Measurements from ENCODE around the gene CREG1.

The CREG1 gene

GRCh38 chr1:167503626-167504466 is 49.7 kb downstream of the CREG1 start:
- DNase-seq (ENCODE audit: low spot score): no peak

DNA sequence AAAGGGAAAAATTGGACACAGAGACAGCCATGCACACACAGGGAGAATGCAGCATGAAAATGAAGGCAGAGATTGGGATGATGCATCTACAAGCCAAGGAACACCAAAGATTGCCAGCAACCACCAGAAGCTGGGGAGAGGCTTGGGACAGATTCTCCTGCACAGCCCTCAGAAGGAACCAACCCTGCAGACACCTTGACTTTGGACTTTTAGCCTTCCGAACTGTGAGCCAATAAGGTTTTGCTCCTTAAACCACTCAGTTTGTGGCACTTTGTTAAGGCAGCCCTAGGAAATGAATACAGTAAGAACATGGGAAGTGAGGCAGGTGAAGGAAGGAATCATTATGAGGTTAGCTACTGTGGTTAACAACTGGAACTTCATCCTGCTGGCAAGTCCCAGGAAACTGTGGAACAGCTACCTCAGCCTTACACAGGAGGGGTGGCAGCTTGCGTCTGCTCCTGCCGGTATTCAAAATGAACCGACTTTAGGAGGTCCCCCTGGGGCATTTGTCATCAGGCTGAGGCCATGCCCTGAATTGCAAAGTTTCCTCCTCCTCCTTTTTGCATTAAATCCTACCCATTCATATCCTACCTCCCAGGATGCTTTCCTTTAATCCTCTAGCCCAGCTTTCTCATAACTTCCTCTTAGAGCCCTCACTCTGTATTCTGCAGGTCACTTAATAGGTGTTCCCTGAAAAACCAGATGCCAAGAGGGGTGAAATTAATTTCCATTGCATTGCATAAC is 50.7 kb downstream of the CREG1 start:
- no peak for DNase-seq (ENCODE audit: low spot score)

GRCh38 chr1:167502192-167502551 is 51.4 kb downstream of the CREG1 start:
- DNase-seq (ENCODE audit: low spot score): no peak

DNA sequence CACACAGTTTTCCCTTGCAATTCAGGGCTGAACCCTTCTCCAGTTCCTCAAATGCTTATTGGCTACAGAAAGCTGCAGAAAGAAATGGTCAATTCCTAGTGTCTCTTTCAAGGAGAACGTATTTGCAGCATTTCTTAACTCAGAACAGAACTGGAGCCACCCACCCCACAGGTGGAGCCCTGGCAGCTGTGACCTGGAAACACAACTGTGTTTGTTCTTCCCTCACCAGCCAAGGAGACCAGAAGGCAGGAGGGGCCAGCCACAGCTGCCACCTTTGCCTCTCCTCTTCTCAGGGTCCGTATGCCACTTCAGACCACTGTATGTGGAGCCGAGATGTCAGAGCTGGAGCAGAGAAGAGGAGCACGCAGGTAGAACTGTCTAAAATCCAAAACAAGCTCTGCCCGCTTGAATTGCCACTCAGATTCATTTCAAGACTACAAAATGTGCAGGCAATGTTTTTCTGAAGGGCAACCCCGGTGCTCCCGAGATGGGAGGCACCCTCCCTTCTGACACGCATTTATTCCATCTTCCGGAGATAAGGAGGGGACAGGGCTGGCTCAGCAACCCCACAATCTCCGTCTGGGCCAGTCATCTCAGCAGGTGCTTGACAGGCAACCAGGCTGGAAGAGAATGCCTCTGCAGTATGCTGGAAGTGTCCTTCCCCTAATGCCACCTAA is 51.9 kb downstream of the CREG1 start:
- no peak for DNase-seq (ENCODE audit: low spot score)

DNA sequence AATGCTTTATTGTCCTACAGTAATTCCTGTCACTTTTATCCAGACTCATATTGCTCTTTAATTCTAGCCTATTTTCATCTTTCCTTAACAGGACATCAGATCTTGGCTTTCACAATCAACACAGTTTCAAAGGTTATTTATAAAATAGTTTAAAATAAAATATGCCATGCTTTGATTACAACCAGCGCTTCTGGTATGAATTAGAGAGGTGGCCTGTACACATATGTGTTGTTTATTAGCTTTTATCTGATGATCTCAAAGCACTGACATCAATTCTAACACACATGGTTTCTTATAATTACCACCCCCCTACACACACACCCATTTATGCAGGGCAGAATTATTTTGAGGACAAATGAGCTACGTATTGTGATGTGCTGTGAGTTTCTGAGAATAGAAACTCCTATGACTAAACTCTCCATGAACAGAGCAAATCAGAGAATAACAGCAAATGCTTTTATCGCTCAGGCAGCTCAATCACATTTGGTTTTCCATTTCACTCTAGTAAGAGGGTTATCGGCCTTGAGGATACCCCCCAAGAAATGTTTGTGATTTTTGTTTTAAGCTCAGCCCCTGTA is 53.2 kb downstream of the CREG1 start:
- DNase-seq (ENCODE audit: low spot score): no peak

- DNase-seq (ENCODE audit: low spot score): no peak
These were observed 53.9 kb downstream of the CREG1 start for GRCh38 chr1:167499664-167500101.

DNA sequence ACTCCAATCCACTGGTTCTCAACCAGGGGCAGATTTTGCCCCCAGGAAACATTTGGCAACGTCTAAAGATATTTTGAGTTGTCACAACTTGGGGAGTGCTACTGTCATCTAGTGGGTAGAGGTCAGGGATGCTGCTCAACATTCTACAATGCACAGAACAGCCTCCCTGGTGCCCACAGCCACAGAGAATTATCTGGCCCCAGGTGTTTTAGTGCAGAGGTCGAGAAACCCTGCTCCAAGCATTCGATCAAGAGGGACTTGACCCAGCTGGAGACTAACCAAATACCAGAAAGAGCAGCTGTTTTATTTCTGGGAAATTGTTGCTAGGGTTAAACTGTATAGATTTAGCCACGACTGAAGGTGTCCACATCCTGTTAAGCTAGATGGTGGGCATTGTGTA is 54.5 kb downstream of the CREG1 start:
- DNase-seq (ENCODE audit: low spot score): no peak

DNA sequence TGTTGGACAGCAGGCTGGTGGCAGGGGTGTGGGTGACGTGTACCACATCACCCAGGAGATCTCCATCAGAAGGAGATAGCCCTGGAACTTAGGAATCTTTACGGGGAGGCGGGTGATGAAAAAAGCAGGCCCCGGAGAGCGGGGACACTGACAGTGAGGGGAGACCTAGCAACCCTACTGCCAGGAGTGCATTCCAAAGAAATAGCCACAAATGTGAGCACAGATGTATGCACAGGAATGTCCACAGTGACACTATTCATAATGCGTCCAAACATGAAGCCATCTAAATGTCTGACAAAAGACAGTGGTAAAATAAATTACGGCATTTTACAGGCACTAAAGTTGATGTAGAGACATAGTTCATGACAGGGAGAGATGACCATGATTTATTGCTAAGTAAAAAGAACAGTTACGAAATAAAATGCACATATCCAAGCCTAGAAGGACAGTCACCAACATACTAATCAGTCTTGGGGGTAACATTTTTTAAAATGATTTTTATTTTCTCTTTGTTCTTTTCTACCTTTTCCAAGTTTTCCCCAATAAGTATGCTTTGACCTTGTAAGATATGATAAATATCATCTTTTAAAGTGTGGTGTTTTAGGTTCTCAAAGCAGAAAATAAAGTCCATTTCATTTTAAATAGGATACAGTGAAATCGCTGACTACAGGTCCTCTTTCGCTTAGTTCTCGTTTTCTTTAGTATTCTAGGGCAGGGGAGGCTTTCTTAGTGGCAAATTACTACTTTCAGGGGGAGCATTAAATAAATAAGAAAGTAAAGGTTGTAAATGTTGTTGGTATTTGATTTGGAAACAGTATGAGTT is 56.6 kb downstream of the CREG1 start:
- DNase-seq (ENCODE audit: low spot score): no peak

DNA sequence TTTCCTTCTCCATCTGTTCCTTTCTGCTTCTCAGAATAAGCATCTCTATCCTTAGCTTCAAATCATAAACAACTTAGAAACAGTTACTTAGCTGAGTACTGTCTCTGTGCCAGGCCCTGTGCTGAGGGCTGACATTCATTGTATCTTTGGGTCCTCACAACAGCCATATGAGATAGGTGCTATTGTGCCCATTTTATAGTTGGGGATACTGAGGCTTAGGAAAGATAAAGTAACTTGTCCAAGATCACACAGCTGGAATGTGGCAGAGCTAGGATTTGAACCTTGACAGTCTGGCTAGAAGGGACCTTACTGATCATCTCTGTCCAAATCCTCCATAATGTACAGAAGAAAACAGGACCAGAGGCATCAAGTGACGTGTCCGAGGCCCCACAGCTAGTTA is 60.2 kb downstream of the CREG1 start:
- no peak for DNase-seq (ENCODE audit: low spot score)

DNA sequence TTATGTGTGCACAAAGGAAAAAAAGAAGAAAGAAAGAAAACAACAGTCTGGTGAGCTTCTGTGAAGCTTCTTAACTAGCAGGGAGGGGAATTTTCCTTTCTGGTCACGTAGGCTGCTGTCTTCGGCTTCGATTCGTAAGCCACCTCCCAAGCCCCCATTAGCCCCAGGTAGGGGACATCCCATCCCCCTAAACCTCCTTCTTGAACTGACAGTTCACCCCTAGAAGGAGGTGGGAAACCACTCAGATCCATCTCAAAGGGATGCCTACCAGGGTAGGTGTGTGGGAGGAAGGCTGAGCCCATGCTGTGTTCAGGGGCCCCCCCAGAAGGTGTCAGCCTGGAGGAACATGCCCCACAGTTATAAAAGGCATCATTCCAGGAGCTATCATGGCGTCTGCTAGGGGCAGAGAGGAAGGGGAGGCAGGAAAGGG is 61.1 kb downstream of the CREG1 start:
- DNase-seq (ENCODE audit: low spot score): no peak

- DNase-seq (ENCODE audit: low spot score): no peak
These were observed 61.7 kb downstream of the CREG1 start for GRCh38 chr1:167491586-167492461.

Data from GM03348 (cell line).